ENCODE data around the gene DGAT2L6.

Gene DGAT2L6

DNA sequence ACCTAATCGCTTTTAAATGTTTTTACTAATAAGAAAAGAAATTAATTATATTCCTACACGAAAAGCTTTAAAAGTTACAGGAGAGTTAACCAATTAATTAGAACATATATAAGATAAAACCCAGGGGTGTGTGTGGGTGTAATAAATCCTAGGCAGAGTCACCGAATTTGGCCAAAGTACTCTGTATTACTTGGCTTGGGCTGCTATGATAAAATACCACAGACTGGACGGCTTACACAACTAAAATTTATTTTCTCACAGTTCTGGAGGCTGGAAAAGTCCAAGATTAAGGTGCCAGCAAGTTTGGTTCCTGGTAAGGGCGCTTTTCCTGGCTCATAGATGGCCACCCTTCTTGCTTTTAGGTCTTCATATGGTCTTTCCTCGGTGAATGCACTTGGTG lies 67.6 kb downstream of the DGAT2L6 start:
- no peak for TF ChIP-seq CTCF (IDR thresholded peaks at IDR 0.05; ENCODE audit: control extremely low read depth, extremely low read depth, low read depth, missing control alignments)
- no peak for DNase-seq (ENCODE audit: extremely low spot score)
- POLR2A ChIA-PET = no interaction called here
- CTCF ChIA-PET = no interaction called here

DNA sequence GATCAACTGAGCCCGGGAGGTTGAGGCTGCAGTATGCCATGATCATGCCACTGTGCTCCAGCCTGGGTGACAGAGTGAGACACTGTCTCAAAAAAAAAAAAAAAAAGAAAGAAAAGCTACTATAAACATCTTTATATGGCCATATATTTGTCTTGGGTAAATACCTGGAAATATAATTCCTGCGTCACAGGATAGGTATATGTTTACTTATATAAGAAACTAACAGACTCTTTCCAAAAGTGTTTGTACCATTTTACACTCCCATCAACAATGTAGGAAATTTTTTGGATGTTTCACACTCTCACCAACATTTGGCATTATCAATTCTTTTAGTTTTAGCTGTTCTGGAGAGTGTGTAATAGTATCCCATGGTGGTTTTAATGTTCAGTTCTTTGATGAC lies 70.0 kb downstream of the DGAT2L6 start:
- ChIA-PET POLR2A (no interaction called here), CTCF (no interaction called here)
- TF ChIP-seq CTCF (IDR thresholded peaks at IDR 0.05; ENCODE audit: control extremely low read depth, extremely low read depth, low read depth, missing control alignments) = no peak
- no peak for DNase-seq (ENCODE audit: extremely low spot score)

DNA sequence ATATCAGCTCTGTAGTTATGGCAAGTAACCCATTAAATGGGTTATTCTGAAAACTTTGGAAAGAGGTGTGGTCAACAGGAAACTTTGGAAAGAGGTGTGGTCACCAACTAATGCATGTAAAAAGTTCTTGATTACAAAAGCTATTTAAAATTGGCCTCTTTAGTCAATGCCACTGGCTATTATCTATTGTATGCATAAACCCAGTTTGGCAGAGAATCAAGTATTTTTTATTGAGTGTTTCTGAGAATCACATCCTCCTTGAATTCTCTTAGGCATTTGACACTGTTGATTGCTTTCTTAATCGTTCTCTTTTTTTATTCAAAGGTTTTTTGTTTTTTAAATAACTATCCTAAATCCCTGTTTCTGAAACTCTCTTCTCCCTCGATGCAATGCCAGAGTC lies 75.2 kb downstream of the DGAT2L6 start:
- DNase-seq (ENCODE audit: extremely low spot score) = no peak
- ChIA-PET CTCF (interaction anchor here (0.8 kb wide), 1 partner anchor 10 kb away, joined by 3 read pairs; no protein-coding TSS in a partner anchor), POLR2A (no interaction called here)
- no peak for TF ChIP-seq CTCF (IDR thresholded peaks at IDR 0.05; ENCODE audit: control extremely low read depth, extremely low read depth, low read depth, missing control alignments)

DNA sequence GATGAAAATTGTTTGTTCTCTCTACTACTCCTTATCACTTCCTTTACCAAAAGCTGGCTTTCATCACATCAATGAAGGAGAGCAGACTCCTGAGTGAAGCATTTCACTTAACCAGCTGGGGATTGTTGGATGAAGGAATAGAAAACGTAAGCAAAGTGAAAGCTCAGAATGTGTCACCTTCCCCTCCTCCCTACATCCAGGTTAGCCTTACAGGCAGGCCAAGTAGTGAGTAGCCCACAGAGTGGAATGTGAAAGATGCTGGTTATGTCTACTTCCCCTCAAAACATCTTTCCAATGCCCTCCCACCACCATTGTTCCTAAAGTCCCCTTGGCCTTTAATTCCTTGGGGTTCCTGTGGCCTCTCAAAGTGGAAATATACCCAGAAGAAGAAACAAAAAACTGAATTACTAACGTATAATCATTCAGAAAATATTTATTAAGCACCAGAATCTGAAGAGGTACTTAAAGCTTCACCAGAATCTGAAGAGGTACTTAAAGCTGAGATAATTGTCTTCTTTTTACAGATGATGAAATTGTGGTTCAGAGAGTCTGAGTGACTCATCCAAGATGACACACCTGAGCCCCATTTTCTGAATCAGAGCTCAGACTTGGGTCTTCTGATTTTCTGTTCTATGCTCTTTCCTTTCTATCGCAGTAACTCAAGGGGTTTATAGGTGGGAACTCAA lies 76.2 kb downstream of the DGAT2L6 start:
- POLR2A ChIA-PET = no interaction called here
- CTCF ChIA-PET = interaction anchor here (0.8 kb wide), 1 partner anchor 9 kb away, joined by 3 read pairs; no protein-coding TSS in a partner anchor
- TF ChIP-seq CTCF (IDR thresholded peaks at IDR 0.05; ENCODE audit: control extremely low read depth, extremely low read depth, low read depth, missing control alignments) = no peak
- DNase-seq (ENCODE audit: extremely low spot score) = no peak

- no peak for DNase-seq (ENCODE audit: extremely low spot score)
- TF ChIP-seq CTCF (IDR thresholded peaks at IDR 0.05; ENCODE audit: control extremely low read depth, extremely low read depth, low read depth, missing control alignments) = no peak
- POLR2A ChIA-PET = no interaction called here
- CTCF ChIA-PET = no interaction called here
Observed at GRCh38 chrX:70254063-70254400, 76.7 kb downstream of the DGAT2L6 start.

- ChIA-PET POLR2A (no interaction called here), CTCF (no interaction called here)
- DNase-seq (ENCODE audit: extremely low spot score) = no peak
- no peak for TF ChIP-seq CTCF (IDR thresholded peaks at IDR 0.05; ENCODE audit: control extremely low read depth, extremely low read depth, low read depth, missing control alignments)
Observed at GRCh38 chrX:70254909-70255308, 77.6 kb downstream of the DGAT2L6 start.
